Measurements from ENCODE around the gene HK3.

The HK3 gene

GRCh38 chr5:176847148-176847547 lies 52.0 kb downstream of the HK3 start:
- DNase-seq: no peak

GRCh38 chr5:176846335-176847140 lies 52.6 kb downstream of the HK3 start:
- DNase-seq: no peak

DNA sequence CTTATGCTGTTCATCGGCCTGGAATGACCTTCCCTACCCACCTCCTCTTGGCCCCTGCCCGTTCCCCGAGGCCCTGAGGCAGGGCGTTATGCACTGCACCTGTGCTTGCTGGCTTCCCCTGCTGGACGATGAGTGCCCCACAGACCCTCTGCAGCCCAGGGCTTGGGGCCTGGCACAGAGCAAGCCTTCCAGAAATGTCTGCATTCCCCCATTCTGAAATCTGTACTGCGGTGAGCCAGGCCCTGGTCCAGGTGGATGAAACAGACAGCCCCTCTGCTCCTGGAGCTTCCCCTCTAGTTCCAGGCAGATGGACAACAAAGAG lies 53.8 kb downstream of the HK3 start:
- no peak for DNase-seq

DNA sequence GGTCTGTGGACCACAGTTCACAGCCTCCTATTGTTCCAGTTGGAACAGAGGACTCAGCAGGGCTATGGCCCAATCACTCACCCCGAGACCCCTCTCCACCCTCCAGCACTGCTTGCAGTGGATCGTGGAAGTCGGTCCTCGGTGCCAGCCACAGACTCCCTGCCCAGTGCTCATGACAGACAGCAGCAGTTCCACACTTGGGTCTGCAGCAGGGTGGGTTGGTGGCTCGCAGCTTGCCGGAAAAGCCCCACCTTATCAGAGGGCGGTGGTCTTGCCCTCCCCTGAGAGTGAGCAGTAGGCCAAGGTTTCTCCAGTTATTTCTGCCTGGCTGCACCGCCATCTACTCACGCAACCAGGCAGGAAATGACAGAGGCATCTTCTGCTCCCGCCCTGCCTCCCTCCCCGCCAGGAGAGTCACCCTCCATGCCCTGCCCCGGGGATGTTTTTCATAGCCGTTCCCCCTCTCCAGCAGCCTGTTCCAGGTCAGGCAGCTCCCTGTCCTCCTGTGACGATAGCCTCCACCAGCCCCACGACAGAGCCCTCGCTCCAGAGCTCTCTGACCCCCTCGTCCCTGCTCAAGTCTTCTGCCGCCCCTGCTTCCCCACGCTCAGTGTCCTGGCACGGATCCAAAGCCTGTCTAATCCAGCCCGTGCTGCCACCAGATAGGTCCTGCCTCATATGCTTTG lies 54.3 kb downstream of the HK3 start:
- DNase-seq: no peak

DNA sequence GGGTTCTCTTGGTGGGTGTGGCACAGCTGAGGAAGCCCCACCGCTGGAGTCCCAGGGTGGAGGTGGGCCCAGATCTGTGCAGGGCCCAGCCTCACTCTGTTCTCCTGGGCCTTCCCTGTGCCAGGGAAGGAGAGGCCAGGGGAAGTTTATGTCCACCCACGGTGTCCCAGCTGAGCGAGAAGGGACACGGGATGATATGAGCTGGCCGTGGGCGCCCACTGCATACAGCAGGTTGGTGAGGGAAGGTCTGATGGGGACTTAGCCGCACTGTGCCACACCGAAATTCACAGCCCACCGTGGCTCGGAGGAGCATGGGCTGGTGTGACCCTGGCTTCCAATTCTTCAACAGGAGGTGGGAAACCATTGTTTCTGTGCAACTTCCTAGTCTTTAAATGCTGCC lies 54.9 kb downstream of the HK3 start:
- no peak for DNase-seq

- no peak for DNase-seq
These were observed 55.5 kb downstream of the HK3 start for GRCh38 chr5:176843673-176844072.

DNA sequence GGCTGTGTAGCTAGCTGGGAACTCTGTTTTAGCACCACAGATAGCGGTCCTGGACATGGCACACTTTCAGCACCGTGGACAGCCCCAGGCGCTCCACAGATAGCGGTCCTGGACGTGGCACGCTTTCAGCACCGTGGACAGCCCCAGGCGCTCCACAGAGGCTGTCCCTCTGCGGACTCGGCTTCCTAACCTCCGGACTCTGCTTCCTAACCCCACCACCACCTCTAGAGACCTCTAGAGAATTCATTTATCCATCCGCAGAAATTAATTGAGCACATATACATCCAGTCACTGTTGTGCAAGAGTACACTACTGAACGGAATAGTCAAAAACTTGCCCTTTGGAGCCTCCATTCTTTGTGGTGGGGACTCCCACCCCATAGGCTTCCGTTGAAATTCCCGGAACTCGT lies 61.4 kb downstream of the HK3 start:
- DNase-seq: no peak

- no peak for DNase-seq
These were observed 62.1 kb downstream of the HK3 start for GRCh38 chr5:176836811-176837706.

DNA sequence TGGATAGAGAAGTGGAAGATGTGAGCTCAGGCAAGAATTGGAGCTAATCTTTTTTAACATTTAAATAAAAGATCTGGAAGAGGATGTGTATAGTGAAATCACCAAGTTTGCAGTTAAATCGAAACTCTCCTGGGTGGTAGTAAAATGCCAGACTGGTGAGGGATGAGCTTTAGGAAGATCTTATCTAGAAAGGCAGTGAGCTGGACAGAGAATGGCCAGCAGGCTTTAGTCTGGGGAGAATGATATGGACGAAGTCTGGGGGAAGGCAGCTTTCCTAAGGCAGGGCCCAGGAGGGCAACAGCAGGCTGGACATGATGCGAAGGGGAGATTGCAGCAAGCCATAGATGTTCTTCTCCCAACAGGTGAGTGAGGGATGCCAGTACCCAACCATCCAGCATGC lies 63.2 kb downstream of the HK3 start:
- no peak for DNase-seq

DNA sequence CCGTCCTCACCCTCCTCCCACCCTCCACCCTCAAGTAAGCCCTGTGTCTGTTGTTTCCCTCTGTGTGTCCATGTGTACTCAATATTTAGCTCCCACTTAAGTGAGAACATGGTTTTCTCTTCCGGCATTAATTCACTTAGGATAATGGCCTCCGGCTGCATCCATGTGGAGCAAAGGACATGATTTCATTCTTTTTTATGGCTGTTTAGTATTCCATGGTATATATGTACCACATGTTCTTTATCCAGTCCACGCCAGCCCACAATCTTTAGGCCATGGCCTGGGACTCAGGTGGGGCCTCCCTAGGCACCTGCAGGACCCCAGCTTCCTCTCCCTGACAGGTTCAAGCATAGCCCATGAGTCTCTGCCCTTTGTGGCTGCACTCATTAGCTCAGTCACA lies 65.9 kb downstream of the HK3 start:
- no peak for DNase-seq

GRCh38 chr5:176832162-176832561 lies 67.0 kb downstream of the HK3 start:
- no peak for DNase-seq

GRCh38 chr5:176831425-176831824 lies 67.7 kb downstream of the HK3 start:
- DNase-seq: no peak

DNA sequence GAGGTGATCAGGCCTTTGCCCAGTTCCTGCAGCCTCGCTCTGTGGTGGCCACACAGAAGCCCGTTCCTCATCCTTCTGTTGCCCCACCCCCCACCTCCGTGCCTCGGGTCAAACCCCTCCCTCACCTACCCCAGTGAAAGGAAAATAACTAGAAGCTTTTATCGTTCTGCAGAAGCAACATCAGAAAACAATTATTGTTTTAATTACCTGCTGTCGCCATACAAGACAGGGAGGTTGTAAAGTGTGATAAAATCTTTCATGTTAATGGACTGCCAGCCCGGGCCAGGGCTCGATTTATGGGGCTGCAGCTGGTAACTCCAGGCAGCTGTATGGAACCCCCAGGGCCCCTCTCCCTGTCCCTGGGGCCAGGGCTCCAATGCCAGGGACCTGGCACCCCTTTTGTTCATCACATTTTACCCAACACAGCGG lies 68.1 kb downstream of the HK3 start:
- DNase-seq: no peak

Measured in NCI-H2081 treated with DMSO at 0.1 percent for 48 hours (cell line).